NCI-H146 (cell line): ENCODE data around the gene LSM4.

Experiments used
- DNase-seq: peaks from one replicate; lab custom pipeline; 2025; lab: John Stamatoyannopoulos, UW

Gene LSM4

GRCh38 chr19:18292810-18293641 is 29.9 kb downstream of the LSM4 start:
- DNase-seq: peak; percentile 65

- DNase-seq: no peak
These were observed 30.4 kb downstream of the LSM4 start for GRCh38 chr19:18292462-18292809.

- peak; percentile 71 for DNase-seq
These were observed 31.1 kb downstream of the LSM4 start for GRCh38 chr19:18291590-18292461.

- DNase-seq: no peak
These were observed 31.8 kb downstream of the LSM4 start for GRCh38 chr19:18291019-18291524.

GRCh38 chr19:18290302-18291018 is 32.4 kb downstream of the LSM4 start:
- DNase-seq: no peak

GRCh38 chr19:18289471-18290301 is 33.2 kb downstream of the LSM4 start:
- DNase-seq: no peak

GRCh38 chr19:18287836-18288772 is 34.8 kb downstream of the LSM4 start:
- no peak for DNase-seq

GRCh38 chr19:18286973-18287635 is 35.8 kb downstream of the LSM4 start:
- DNase-seq: no peak

GRCh38 chr19:18284712-18285360 is 38.0 kb downstream of the LSM4 start:
- DNase-seq: no peak

GRCh38 chr19:18283338-18283737 is 39.5 kb downstream of the LSM4 start:
- DNase-seq: no peak

- DNase-seq: peak; percentile 31
These were observed 40.1 kb downstream of the LSM4 start for GRCh38 chr19:18282788-18283141.

GRCh38 chr19:18282021-18282787 is 40.7 kb downstream of the LSM4 start:
- no peak for DNase-seq

- DNase-seq: peak; percentile 98
These were observed 41.5 kb downstream of the LSM4 start, which contains the start of gene JUND for GRCh38 chr19:18281082-18282020. Gene JUND (minus strand): TSS chr19:18281622. CDS start chr19:18281484, 138 bp downstream.

GRCh38 chr19:18280247-18281081 is 42.4 kb downstream of the LSM4 start:
- DNase-seq: peak; percentile 89

- peak; percentile 97 for DNase-seq
These were observed 43.2 kb downstream of the LSM4 start for GRCh38 chr19:18279516-18280246.

GRCh38 chr19:18279266-18279515 is 43.7 kb downstream of the LSM4 start:
- no peak for DNase-seq
